ENCODE data around the gene ARSJ. TPM values are rescaled to one million over a fixed set of nuclear protein-coding genes. Genes with fewer than 3 reads are reported as not detected.

Gene ARSJ
- polyA plus RNA-seq, 12 donors: 4.2 to 11.9 (median 6.4) TPM; not detected in 1

DNA sequence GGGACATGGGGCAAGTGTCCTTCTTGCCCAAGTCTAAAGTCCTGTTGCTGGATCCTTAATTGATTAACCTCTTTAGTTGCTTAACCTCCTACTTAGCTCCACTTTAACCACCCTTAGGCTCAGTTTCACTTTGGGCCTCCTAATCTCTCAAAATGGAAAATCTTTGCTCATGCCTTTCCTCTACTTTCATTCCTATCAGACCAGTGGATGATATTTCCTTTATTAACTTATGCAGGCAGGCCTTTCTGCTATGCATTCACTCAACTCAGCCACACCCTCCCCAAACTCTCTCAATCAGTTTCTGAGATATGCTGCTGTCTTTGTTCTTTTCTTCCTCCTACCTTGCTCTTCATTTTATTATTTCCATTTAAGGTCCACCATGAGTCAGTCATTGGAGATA lies 14.4 kb upstream of the ARSJ start:
- no peak for DNase-seq

DNA sequence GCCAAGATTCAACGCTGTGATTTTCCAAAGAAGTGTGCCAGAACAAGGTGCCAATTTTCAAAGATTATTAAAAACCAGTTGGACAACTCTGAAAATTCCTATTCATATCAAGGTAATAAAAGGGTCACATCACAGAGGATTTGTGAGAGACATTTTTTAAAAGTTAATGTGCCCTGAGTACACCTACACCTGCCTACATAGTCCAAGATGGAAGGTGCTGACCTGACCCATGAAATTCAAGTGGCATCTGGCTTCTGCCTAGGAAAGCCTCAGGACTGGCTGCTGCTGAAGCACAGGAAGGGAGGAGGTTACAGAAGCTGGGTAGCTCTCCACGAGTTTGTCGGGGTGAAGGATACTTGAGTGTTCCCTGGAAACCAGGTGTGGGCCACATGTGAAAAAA lies 11.4 kb upstream of the ARSJ start:
- no peak for DNase-seq

DNA sequence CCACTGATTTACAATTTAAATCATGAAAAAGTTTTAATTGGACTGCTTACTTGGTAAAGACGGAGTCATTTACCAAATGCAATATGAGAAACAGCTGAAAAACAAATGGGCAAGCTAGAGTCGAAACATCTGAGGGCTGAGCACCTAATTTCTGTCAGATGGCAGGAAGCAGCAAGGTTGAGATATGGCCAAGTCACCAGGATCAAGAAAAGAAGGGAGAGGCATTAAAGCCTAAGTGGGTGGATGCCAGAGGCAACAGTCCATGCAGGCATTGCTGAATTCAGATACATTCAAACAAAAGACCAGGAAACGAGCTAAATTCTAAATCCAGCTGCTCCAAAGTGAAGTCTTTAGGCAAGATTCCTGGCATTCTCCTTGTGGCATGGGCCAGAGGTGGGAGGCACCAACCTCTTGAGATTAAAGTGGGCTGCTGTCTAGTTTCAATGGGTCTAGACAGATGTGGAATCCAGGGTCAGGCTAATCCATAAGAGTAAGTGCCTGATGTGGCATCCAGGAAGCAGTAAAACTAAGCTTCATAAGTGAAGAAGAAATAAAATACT lies 8.0 kb upstream of the ARSJ start:
- no peak for DNase-seq

DNA sequence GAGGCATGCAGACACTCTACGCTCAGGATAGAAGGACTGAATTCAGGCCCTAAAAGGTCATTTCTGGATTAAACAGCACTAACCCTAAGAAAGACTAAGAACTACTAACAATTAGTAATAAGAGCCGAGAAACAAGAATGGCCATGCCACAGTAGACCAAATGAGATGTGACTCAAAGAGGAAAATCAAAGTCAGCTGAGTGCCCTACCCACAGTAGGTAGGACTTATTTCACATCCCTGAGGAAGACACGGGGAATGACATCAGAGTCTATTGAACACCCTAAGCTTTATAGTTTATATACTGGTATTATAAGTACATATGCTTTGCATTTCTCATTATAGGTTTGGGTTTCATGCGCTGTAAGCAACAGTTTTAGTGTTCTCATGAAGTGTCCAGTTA lies 2.7 kb upstream of the ARSJ start:
- no peak for DNase-seq

DNA sequence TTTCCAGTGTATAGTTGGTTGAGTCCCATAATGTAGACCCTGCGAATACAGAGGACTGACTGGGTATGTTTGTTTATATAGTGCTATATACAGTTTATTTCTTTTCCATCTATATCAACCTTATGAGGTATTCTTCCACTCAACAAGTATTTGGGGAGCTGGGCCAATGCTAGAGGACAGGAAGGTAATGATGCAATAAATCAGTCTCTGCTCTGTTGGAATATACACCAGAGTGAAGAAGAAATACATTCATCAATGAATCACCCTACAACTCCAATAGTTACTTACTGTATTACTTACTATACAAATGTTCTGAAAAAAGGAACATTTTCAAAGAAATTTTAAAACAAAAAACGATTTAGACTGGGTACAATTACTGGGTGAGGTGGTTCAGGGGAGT lies 2.1 kb upstream of the ARSJ start:
- DNase-seq: no peak

DNA sequence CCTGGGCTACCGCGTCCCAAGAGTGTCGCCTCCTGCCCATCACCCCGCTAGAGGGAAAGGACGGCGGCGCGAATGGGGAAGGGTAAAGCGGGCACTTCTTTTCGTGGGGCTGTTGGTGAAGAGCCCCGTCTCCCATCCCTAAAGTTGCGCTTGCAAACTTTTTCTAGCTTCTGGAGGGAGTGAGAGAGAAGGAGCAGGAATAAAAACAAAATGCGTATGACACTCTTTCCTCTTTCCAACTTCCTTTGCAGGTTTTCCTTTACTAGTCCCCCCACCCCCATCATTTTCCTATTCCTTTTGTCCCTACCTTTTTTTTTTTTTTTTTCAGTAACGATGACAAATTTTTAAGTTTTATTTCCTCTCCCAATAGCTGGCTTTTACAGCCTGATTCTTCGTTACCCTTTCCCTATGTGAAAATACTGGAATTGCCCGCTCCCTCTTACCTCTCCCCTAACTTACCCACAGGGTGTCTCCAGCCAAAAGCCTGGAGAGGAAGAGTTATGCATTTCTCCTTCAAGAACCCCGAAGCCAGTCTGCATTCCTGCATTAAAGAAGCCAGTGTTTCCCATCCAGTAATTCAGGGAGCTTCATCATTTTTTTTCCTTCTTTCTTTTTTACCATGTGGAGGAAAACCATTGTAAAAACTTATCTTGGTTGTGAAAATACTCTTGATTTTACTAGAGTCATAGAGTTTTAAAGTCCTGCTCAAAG lies 613 bp upstream of the ARSJ start:
- no peak for DNase-seq

DNA sequence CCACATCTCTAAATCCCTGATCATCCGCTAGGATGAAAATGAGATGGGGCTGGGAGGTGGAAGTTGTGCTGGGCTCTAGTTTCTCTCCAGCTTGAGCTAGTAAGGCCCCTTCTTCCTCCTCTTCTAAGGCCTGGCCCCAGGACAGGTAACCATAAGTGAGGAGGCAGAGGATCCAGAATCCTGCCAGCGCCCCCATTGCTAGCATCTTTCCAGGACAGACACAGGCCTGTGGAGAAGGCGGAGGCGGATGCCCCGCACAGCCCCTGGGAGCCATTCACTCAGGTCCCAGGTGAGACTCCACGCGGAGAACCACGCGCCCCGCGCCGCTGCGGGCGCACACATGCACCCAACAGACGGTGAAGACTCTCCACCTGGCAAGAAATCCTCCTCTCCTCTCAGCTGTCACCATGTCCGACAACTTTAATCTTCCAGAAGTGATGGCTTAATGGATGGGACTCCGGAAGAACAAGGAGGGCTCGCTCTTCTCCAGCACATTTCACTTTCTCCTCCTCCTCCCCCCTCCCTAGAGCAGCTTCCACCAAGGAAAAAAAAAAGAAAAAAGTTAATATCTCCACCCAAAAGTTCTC lies 793 bp downstream of the ARSJ start:
- peak; percentile 43 for DNase-seq

DNA sequence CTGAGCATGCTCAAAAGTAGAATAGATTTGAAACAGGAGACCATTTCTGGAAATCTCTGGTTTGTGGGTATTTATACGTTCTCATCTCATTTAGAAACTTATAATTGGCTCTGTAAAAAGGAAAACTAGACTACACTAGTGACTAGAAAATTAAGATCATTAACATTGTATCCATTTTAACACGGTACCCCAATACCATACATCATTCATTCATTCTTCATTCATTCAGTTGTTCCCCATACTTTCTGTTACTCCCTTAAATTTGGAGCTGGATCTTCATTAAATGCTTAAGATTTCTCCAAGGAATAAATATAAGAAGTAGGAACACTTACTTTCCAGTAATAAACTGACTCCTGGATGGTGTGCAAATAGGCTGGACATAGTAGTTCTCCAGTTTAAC lies 1.3 kb downstream of the ARSJ start:
- DNase-seq: no peak

DNA sequence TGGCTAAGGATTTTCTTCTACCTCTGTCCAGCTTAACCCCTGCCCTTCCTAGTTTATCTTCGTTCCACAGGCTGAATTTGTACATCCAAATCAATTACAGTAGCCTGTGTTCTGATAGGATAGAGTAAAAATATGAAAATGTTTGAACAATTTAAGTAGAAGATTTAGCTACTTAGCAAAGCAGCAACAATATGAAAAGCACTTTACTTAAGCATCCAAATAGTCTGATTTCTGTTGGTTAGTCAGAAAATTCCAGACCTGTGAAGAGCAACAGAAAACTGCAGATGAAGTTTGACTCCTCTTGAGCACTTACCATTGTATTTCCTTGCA lies 2.0 kb downstream of the ARSJ start:
- DNase-seq: no peak

DNA sequence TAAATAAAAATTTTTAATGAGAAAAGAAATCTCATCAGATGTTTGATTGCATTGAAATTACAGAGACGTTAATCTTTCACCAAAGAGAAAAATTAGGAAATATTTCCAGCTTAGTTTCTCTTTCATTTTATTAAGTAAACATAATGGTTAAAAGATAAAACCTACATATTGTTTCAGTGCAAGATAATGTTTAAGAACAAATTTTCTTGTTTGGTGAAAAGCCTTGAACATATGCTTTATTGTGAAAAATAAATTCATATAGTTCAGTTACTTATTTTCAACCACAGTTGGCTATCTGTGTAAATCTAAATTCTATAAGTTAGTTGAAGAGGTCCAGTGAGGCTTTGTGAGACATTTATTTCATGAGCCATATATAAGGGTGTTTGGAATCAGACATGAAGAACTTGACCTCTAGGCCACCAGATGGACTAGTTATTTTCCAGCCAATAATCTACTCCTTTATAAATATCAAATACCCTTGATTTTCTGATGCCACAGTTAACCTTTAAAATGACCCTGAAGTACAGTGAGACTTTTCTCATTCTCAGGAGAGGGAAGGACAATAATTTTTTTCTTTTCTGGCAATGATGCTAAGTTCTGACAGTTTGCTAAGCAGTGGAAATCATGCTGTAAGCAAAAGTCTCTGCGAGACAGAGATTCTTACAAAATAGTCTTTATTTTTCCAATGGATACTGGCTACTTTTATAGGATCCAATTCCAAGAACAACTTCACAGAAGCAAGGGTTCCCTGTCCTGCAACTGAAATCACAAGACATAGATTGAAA lies 2.5 kb downstream of the ARSJ start:
- DNase-seq: peak; percentile 59

DNA sequence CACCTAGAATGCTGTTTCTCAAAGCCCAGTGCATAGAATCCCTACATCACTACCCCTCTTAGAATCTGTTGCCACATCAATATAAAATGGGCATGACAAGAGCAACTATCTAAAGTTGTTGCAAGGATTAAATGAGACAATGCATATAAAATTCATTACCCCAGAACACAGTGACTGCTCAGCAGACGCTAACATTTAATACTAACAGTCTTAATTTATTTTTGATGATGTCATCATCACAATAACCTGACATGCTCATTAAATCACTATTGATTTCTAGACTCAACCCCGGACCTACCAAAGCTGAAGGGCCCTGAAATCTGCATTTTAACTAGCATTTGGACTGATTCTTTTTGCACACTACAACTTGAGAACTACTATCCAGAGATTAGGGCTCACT lies 3.9 kb downstream of the ARSJ start:
- no peak for DNase-seq

DNA sequence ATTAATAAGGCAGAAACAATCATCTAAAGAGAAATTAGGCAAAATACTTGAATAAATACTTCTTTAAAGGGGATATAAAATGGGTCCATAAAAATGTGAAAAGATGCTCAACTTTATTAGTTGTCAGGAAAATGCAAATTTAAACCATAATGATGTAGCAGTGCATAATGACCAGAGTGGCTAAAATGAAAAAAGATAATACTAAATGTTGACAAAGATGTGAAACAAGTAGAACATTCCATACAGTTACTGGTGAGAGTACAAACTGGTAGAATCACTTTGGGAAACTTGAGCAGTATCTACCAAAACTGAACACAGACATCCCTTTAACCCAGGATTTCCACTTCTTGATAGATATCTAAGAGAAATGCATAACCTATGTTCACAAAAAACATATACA lies 5.0 kb downstream of the ARSJ start:
- no peak for DNase-seq

DNA sequence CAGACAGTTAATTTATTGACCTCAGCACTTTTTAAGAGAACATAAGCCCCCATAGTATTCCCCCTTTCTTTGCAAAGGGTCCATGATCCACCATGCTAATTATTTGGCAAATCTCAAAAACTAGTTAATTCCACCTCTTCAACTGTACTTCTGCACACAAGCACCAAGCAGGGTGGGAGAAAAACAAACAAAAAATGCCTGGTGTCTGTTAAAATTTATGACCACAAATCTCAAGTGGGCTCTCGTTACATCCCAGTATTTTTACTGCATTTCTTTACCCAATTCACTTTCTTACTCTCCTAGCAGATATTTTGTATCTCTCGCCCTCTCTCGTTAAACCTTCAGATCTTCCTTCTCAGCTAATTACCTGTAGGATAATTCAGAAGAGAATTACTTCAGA lies 6.1 kb downstream of the ARSJ start:
- DNase-seq: no peak

DNA sequence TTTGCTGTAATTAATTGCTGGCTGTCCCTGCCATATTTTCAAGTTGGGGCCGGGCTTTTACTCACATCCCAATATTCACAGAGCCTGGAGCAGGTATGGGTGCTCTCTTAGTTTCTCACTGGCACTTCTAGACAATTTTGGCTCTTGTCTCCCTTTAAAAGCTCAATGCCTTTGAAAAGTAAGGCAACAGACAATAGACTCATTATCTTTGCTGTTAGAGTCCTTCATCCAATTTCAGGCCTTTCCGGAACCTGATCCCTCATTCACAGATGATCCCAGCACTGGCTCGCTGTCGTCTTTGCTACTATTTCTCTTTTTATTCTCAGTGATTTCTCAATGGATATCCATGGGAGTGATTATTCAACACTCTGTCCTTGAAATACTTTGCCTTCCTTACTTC lies 6.7 kb downstream of the ARSJ start:
- DNase-seq: no peak

DNA sequence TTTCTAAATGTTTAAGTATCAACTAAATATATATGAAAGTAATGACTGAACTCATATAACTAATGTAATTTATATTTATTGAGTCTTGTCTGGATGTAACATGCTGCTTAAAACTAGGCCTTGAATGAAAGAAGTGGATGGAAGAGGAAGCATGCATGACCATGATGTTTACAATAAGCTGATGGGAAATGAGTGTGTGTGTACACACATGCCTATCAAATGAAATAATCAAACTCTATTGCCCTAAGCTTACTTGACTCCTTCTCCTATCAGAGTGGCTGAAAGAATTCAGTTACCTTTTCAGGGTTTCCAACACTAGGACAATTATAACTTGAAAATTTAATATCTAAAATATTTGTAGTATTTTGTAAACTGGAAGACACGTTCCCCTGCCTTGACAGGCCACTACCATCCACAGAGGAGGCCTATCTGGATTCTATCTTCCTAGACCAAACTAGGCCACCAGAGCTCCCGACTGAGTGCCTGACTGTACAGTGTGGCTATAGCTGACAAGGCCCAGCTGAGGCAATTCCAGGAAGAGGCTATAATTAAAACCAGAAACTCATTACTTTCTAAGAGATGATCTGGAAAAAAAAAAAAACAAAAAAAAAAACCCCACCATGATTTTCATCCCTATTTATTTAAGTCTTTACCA lies 7.6 kb downstream of the ARSJ start:
- DNase-seq: no peak

DNA sequence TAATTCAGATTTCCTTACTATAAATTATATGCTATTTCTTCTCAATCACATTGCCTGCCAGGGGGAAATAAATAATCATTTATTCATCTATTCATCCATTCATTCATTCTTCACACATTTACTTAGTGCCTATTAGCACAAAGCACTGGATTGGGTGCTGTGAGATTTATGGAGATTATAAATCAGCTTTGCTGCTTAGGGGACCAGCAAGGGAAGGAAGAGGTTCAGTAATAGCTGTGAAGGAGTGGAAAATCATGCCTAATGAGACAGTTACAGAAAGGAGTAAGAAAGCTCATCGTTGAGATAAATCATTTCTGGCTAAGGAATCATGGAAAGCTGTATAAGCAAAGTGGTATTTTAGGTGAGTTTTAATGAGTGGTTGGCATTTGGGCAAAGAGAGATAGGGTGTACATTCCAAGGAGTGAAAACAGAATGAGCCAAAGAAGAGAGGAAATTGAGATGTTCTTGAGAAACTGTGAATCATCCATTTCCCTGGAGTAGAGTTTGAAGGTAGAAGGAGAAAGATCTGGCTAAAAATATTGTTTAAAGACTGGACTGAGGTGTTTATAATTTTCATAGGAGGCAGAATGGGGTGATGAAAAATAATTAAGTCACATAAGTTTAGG lies 9.6 kb downstream of the ARSJ start:
- no peak for DNase-seq

DNA sequence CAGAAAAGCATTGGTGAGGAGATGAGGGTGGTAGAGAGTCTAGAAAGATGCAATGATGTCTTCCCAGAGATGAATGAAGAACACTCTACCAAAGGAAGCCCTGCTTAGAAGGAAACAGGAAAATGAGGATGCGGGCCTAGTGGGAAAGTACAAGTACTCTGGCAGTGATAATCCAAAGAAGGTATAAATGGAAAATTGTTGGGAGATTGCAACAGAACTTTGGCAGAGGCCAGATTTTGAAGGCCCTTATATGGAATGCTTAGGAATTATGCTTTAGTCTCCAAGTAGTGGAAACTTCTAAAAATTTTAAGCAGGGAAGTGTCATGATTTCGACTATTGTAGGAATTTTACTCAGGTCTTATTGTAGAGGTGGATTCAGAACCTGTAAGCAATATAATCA lies 11.0 kb downstream of the ARSJ start:
- no peak for DNase-seq

DNA sequence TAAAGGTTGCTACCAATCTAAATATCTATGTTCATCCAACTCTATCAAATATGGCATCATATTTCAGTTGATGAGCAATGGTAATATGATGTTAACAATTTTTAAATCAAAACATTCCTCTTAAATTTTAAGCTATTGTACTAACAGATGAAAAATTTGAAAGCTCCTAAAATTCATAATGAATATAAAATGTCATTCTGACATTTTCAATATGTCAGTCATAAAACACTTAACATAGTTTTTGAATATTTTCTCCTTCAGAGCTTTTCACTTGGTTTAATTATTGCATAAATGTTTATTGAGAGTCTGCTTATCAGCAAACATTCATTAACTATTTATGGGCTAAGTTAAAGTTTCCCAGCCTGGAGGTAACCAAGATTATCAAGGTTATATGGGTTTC lies 11.8 kb downstream of the ARSJ start:
- no peak for DNase-seq

DNA sequence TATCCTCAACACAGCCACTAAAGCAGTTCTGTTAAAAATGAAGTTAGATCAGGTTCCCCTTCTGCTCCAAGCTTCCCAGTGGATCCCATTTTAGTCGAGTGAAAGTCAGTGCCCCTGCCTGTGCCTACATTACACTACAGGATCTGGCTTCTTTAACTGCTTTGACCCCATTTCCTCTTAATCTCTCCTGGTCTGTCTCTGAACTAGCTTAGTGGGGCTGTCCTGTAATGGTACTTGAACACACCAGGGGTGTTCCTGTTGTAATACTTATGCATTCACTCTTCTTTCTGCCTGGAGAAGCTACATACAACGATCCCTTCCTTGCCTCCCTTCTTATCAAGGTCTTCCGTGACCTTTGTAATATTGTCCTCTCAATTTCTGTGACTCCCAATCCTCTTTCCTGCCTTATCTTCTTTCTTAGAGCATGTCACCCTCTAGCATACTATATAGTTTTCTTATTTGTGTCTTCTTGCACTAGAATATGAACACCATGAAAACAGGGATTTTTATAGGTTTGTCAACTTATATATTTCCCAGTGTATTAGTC lies 16.7 kb downstream of the ARSJ start:
- DNase-seq: no peak

DNA sequence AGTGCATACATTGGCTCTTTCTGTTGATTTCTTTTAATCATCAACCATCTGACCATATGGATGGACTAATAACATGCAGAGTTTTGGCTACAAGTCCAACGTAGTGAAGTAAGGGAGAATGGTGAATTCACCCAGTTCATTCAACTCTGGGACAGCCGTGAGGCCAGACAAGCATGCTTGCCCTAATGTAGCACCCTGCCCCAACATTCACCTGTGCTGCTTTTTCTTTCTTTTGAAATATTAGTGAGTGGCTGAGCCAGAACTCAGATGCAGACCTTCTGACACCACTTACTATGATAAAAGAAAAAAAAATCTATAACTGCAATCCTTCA lies 17.5 kb downstream of the ARSJ start:
- DNase-seq: no peak

DNA sequence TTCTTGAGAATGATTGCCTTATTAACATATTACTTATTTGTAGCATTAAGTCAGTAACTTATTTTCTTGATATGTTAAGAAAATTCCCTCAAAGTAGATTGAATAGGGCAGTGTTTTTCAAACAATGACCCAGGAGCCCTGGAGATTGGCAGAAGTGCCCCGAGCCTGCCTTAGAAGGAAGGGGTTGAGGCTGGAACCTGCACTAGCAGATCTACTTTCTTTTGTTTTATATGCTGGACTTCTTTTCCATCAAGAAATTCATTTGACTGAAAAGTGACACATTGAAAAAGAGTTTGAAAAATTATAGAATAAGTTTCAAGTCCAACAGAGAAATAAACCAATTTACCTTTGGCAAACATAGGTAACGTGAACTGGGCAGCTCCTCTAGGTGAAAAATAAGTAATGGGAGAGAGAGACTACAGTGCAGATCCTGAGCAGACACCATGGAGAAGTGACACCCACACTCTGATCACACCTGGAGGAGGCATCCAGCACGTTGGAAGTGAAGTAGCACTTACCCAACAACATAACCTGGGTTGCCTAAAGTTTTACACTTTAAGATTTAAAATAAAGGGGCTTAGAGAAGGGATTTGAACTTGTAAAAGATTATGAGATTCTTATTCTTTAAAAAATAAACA lies 18.6 kb downstream of the ARSJ start:
- DNase-seq: no peak
